HepG2 (cell line): ENCODE measurements around the gene DENND4B. TPM values are rescaled to one million over a fixed set of nuclear protein-coding genes. Genes with fewer than 3 reads are reported as not detected.
A peak's percentile ranks its signal among the peaks of the same experiment; 100 is the strongest.

Experiments
- ATF1 ChIP-seq: IDR thresholded peaks from 2 replicates; pipeline ENCODE4 v1.6.1; 2016; ENCODE audit warnings: mild to moderate bottlenecking, control low read depth
- EED ChIP-seq: sonication (generic); formaldehyde crosslinking; IDR thresholded peaks from 2 replicates; pipeline ENCODE4 v1.5.0; 2020; ENCODE audit warnings: mild to moderate bottlenecking, missing genetic modification reagents
- GTF3A ChIP-seq: sonication (generic); formaldehyde crosslinking; conservative IDR thresholded peaks from 2 replicates; pipeline ENCODE4 v1.4.0; 2020; ENCODE audit warnings: mild to moderate bottlenecking, missing genetic modification reagents
- HOXA9 ChIP-seq: sonication (generic); formaldehyde crosslinking; IDR thresholded peaks from 2 replicates; pipeline ENCODE4 v1.8.1; 2022; ENCODE audit warnings: missing genetic modification reagents, mild to moderate bottlenecking, moderate library complexity, borderline replicate concordance
- LCORL ChIP-seq, 2 experiments: fragments of 450-650 bp in 1 of 2; sonication (generic) in 1 of 2; formaldehyde crosslinking in 1 of 2; IDR thresholded peaks; 2 replicates each; pipeline versions ENCODE4 v1.5.0 to v1.6.1; 2017 to 2020; ENCODE audit warnings: antibody characterized with exemption in 1 of 2, missing genetic modification reagents in 1 of 2
- RCOR2 ChIP-seq: IDR thresholded peaks from 2 replicates; pipeline ENCODE4 v1.6.1; 2016; ENCODE audit warnings: missing biosample characterization, missing genetic modification reagents
- SMYD3 ChIP-seq: sonication (generic); formaldehyde crosslinking; IDR thresholded peaks from 2 replicates; pipeline ENCODE4 v1.8.1; 2023; ENCODE audit warnings: mild to moderate bottlenecking, missing genetic modification reagents
- SUZ12 ChIP-seq: fragments of 150-350 bp; IDR thresholded peaks from 2 replicates; pipeline ENCODE4 v1.6.1; 2014; ENCODE audit warnings: low read depth, low read length
- U2AF1 ChIP-seq: fragments of 200-400 bp; formaldehyde crosslinking; optimal IDR thresholded peaks from 2 replicates; pipeline ENCODE3; 2017; ENCODE audit warnings: mild to moderate bottlenecking, low read depth, low read length
- ZNF510 ChIP-seq: sonication (generic); formaldehyde crosslinking; IDR thresholded peaks from 2 replicates; pipeline ENCODE4 v1.4.0; 2020; ENCODE audit warnings: low read depth, mild to moderate bottlenecking, missing genetic modification reagents
- ZNF547 ChIP-seq: sonication (generic); formaldehyde crosslinking; IDR thresholded peaks from 2 replicates; pipeline ENCODE4 v1.5.1; 2020; ENCODE audit warnings: mild to moderate bottlenecking, missing genetic modification reagents
- ZNF652 ChIP-seq: IDR thresholded peaks from 2 replicates; pipeline ENCODE4 v1.6.1; 2016; ENCODE audit warnings: low read depth, borderline replicate concordance
- ZNF782 ChIP-seq: sonication (generic); formaldehyde crosslinking; IDR thresholded peaks from 2 replicates; pipeline ENCODE4 v1.4.0; 2020; ENCODE audit warnings: missing genetic modification reagents, mild to moderate bottlenecking, borderline replicate concordance
- polyA plus RNA-seq, 8 experiments: library from polyadenylated mRNA; depleted of rRNA in 3 of 8; stranded (reverse) in 7 of 8; unstranded in 1 of 8; fragments of >200 nt; fragmentation: Illumina TruSeq in 4 of 8; extraction: Trizol in 4 of 8; gene quantifications; 2 replicates each; pipeline versions ENCODE4 v1.2.1 to v1.2.3, GENCODE V29; 2011 to 2016; ENCODE audit warnings: low read depth in 4 of 8, missing spikeins in 1 of 8, mixed read lengths in 1 of 8; ENCODE audit not compliant: insufficient read depth in 1 of 8
- total RNA-seq, 5 experiments: library from RNA; depleted of rRNA; stranded (reverse); fragments of >200 nt; fragmentation: Illumina TruSeq; extraction: Trizol; gene quantifications; 2 replicates each; pipeline ENCODE4 v1.2.3, GENCODE V29; 2016; ENCODE audit warnings: low read depth in 1 of 5
- TF ChIP-seq, protein P1 (sequence below): sonication (generic); formaldehyde crosslinking; IDR thresholded peaks from 2 replicates; pipeline ENCODE4 v1.4.0; 2020; ENCODE audit warnings: missing genetic modification reagents, mild to moderate bottlenecking, borderline replicate concordance
- TF ChIP-seq, protein P2 (sequence below): sonication (generic); formaldehyde crosslinking; IDR thresholded peaks from 2 replicates; pipeline ENCODE4 v1.8.1; 2023; ENCODE audit warnings: mild to moderate bottlenecking, missing genetic modification reagents
- TF ChIP-seq, protein P3 (sequence below): sonication (generic); formaldehyde crosslinking; IDR thresholded peaks from 2 replicates; pipeline ENCODE4 v1.5.1; 2020; ENCODE audit warnings: mild to moderate bottlenecking, missing genetic modification reagents, moderate library complexity
- TF ChIP-seq, protein P4 (sequence below): sonication (generic); formaldehyde crosslinking; IDR thresholded peaks from 2 replicates; pipeline ENCODE4 v1.8.1; 2023; ENCODE audit warnings: mild to moderate bottlenecking, missing genetic modification reagents
- TF ChIP-seq, protein P5 (sequence below): sonication (generic); formaldehyde crosslinking; IDR thresholded peaks from 2 replicates; pipeline ENCODE4 v1.9.0; 2021; ENCODE audit warnings: missing genetic modification reagents, borderline replicate concordance
- TF ChIP-seq, protein P6 (sequence below): sonication (generic); formaldehyde crosslinking; IDR thresholded peaks from 2 replicates; pipeline ENCODE4 v1.8.0; 2022; ENCODE audit warnings: missing genetic modification reagents, mild to moderate bottlenecking, inconsistent platforms, borderline replicate concordance

The DENND4B gene
- total and polyA plus RNA-seq, 2 of the 13 experiments (the other 11 are each of a cell fraction or from before 2014, with no cell fraction given), result 15.1 to 20.3 TPM

DNA sequence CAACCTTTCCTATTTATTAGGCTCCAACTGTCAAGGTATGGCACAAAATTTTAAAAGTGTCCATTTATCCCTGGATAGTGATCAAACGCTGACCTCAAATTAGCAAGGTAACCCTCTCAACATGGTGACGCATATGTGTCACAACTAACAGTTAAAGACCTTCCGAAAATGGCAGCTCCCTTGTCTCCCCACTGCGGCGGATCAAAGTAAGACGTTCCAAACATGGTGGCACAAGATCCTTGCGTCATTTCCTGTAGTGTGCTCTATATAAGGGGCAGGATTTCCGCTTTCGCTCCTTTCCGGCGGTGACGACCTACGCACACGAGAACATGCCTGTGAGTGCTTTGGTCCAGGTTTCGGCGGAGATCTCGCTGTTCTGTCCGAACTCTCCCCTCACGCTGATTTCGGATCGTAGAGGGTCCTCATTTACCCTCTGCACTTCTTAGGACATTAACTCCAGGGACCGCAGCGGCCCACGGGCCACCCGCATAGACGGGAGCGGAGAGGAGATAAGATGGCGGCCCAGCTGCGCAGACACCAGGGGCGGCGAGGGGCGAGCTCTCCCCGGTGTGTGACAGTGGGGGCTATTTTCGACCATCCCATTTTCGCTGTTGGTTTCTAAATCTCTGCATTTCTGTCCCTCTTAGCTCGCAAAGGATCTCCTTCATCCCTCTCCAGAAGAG lies 44.1 kb upstream of the DENND4B start, which contains the start of gene RPS27 (continued):
- TF ChIP-seq, protein P1, sequence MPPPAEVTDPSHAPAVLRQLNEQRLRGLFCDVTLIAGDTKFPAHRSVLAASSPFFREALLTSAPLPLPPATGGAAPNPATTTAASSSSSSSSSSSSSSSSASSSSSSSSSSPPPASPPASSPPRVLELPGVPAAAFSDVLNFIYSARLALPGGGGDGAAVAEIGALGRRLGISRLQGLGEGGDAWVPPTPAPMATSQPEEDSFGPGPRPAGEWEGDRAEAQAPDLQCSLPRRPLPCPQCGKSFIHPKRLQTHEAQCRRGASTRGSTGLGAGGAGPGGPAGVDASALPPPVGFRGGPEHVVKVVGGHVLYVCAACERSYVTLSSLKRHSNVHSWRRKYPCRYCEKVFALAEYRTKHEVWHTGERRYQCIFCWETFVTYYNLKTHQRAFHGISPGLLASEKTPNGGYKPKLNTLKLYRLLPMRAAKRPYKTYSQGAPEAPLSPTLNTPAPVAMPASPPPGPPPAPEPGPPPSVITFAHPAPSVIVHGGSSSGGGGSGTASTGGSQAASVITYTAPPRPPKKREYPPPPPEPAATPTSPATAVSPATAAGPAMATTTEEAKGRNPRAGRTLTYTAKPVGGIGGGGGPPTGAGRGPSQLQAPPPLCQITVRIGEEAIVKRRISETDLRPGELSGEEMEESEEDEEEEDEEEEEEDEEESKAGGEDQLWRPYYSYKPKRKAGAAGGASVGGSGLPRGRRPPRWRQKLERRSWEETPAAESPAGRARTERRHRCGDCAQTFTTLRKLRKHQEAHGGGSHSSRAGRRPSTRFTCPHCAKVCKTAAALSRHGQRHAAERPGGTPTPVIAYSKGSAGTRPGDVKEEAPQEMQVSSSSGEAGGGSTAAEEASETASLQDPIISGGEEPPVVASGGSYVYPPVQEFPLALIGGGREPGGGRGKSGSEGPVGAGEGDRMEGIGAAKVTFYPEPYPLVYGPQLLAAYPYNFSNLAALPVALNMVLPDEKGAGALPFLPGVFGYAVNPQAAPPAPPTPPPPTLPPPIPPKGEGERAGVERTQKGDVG, result no peak
- TF ChIP-seq EED (CRISPR knock-in tag), result peak; percentile 61; the same call in 1 of the 2 replicates
- TF ChIP-seq HOXA9 (CRISPR knock-in tag), result no peak
- TF ChIP-seq, protein P2, sequence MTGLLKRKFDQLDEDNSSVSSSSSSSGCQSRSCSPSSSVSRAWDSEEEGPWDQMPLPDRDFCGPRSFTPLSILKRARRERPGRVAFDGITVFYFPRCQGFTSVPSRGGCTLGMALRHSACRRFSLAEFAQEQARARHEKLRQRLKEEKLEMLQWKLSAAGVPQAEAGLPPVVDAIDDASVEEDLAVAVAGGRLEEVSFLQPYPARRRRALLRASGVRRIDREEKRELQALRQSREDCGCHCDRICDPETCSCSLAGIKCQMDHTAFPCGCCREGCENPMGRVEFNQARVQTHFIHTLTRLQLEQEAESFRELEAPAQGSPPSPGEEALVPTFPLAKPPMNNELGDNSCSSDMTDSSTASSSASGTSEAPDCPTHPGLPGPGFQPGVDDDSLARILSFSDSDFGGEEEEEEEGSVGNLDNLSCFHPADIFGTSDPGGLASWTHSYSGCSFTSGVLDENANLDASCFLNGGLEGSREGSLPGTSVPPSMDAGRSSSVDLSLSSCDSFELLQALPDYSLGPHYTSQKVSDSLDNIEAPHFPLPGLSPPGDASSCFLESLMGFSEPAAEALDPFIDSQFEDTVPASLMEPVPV (CRISPR knock-in tag), result no peak
- peak; percentile 82; the same call in 1 of the 2 replicates for TF ChIP-seq ZNF510 (CRISPR knock-in tag)
- peak; percentile 29 for TF ChIP-seq ZNF652 (CRISPR knock-in tag)
- TF ChIP-seq, protein P3, sequence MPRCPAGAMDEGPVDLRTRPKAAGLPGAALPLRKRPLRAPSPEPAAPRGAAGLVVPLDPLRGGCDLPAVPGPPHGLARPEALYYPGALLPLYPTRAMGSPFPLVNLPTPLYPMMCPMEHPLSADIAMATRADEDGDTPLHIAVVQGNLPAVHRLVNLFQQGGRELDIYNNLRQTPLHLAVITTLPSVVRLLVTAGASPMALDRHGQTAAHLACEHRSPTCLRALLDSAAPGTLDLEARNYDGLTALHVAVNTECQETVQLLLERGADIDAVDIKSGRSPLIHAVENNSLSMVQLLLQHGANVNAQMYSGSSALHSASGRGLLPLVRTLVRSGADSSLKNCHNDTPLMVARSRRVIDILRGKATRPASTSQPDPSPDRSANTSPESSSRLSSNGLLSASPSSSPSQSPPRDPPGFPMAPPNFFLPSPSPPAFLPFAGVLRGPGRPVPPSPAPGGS (CRISPR knock-in tag), result peak; percentile 35; the same call in 1 of the 2 replicates
- TF ChIP-seq RCOR2 (CRISPR knock-in tag), result no peak; the same call in 1 of the 2 replicates
- TF ChIP-seq SMYD3 (CRISPR knock-in tag), result no peak
- no peak for TF ChIP-seq GTF3A
- no peak; the same call in 1 of the 2 replicates for TF ChIP-seq ZNF547 (CRISPR knock-in tag)
- peak; percentile 96 for TF ChIP-seq ATF1 (CRISPR knock-in tag)
- TF ChIP-seq, protein P4, sequence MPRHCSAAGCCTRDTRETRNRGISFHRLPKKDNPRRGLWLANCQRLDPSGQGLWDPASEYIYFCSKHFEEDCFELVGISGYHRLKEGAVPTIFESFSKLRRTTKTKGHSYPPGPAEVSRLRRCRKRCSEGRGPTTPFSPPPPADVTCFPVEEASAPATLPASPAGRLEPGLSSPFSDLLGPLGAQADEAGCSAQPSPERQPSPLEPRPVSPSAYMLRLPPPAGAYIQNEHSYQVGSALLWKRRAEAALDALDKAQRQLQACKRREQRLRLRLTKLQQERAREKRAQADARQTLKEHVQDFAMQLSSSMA (CRISPR knock-in tag), result peak; percentile 100
- TF ChIP-seq U2AF1, result peak; percentile 58
- TF ChIP-seq SUZ12, result no peak
- TF ChIP-seq LCORL (IDR thresholded peaks at IDR 0.05), result no peak
- no peak for TF ChIP-seq LCORL (CRISPR knock-in tag; IDR thresholded peaks at IDR 0.05)
- TF ChIP-seq ZNF782, result peak; percentile 62; the same call in 1 of the 2 replicates
- TF ChIP-seq, protein P5, sequence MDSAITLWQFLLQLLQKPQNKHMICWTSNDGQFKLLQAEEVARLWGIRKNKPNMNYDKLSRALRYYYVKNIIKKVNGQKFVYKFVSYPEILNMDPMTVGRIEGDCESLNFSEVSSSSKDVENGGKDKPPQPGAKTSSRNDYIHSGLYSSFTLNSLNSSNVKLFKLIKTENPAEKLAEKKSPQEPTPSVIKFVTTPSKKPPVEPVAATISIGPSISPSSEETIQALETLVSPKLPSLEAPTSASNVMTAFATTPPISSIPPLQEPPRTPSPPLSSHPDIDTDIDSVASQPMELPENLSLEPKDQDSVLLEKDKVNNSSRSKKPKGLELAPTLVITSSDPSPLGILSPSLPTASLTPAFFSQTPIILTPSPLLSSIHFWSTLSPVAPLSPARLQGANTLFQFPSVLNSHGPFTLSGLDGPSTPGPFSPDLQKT (CRISPR knock-in tag), result no peak
- TF ChIP-seq, protein P6, sequence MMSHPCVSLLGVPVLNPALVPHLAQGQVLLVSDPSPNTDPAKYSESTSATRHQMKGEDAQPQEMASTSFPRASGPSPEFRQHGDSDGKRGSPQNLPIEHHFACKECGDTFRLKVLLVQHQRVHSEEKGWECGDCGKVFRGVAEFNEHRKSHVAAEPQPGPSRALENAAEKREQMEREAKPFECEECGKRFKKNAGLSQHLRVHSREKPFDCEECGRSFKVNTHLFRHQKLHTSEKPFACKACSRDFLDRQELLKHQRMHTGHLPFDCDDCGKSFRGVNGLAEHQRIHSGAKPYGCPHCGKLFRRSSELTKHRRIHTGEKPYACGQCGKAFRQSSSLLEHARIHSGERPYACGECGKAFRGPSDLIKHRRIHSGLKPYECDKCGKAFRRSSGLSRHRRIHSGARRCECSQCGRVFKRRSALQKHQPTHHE, result no peak; the same call in 1 of the 2 replicates
